ENCODE measurements around the gene WDR64.

WDR64 gene

DNA sequence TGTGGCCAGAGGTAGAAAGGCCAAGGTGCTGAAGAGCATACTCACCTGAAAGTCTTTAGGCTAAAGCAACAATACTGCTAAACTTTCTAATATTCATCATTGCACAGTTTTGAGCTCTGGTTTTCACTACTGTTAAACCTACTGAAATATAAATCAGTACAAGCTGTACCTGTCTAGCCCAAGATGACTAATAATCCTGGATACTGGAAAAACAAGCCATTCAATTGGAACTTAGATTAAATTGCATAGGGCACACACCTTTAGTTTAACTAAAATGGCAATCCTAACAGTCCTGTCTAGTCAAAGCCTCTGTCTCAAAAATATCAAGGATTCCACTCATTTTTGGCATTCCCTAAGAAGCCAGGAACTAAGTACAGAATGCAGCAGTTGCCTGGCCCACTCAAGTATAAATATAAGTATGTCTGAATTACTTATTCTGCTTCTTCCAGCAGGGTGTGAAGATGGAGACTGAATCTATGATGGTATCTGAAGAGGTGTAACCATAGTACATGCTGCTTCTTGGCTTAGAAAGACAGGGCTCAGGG, 15.0 kb upstream of the WDR64 start:
- Histone ChIP-seq H3K9me2 (ENCODE audit: low read depth, low read length) (no peaks in the 10 kb centered on the region), H3K79me2 (ENCODE audit: insufficient read depth, low read length) (no peaks in the 10 kb centered on the region), H4K20me1 (ENCODE audit: insufficient read depth, low read length) (no peaks in the 10 kb centered on the region), H3K27ac (ENCODE audit: low read depth, low read length, poor library complexity, severe bottlenecking) (no peak overlapping the region), H3K9ac (ENCODE audit: low read length) (no peak overlapping the region), H3K4me3 (ENCODE audit: low read depth, low read length, poor library complexity, severe bottlenecking) (no peak overlapping the region), H2AFZ (ENCODE audit: low read length) (no peak overlapping the region), H3F3A (ENCODE audit: insufficient read depth, low read length) (no peaks in the 10 kb centered on the region), H3K27me3 (ENCODE audit: insufficient read depth, low read length) (no peaks in the 10 kb centered on the region), H3K36me3 (ENCODE audit: insufficient read depth, low read length) (peaks cover 5% of the 10 kb centered on the region; the same call in 1 of the 2 replicates), H3K9me3 (ENCODE audit: low read length) (no peaks in the 10 kb centered on the region), H3K4me1 (ENCODE audit: insufficient read depth, low read length, severe bottlenecking) (peaks cover 28% of the 10 kb centered on the region), H3K4me2 (ENCODE audit: low read length) (no peak overlapping the region)
- TF ChIP-seq EZH2 (IDR thresholded peaks at IDR 0.05; ENCODE audit: borderline replicate concordance, low read length): no peak
- TF ChIP-seq, protein P1, sequence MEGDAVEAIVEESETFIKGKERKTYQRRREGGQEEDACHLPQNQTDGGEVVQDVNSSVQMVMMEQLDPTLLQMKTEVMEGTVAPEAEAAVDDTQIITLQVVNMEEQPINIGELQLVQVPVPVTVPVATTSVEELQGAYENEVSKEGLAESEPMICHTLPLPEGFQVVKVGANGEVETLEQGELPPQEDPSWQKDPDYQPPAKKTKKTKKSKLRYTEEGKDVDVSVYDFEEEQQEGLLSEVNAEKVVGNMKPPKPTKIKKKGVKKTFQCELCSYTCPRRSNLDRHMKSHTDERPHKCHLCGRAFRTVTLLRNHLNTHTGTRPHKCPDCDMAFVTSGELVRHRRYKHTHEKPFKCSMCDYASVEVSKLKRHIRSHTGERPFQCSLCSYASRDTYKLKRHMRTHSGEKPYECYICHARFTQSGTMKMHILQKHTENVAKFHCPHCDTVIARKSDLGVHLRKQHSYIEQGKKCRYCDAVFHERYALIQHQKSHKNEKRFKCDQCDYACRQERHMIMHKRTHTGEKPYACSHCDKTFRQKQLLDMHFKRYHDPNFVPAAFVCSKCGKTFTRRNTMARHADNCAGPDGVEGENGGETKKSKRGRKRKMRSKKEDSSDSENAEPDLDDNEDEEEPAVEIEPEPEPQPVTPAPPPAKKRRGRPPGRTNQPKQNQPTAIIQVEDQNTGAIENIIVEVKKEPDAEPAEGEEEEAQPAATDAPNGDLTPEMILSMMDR (IDR thresholded peaks at IDR 0.05; ENCODE audit: low read length): no peak

DNA sequence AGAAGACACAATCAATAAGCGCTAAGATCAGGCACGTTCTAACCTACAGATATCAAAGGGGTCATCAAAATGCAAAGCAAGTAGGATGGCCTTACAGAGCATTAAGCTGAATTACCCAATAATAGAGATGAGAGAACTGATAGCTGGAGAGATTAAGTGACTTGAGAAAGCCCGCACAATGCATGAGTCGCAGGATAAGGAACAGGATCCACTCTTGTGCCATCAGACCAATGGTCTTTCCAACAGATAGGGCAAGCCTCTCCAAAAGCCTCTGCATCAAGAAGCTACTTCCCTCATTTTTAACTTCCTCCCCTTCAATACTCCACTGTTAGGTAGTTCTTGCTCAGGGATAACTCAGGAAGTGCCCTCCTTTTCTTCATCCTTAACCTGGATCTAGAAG, 14.5 kb upstream of the WDR64 start:
- no peak for TF ChIP-seq EZH2 (IDR thresholded peaks at IDR 0.05; ENCODE audit: borderline replicate concordance, low read length)
- TF ChIP-seq, protein P1 (IDR thresholded peaks at IDR 0.05; ENCODE audit: low read length): no peak
- H3K36me3 ChIP-seq (ENCODE audit: insufficient read depth, low read length): peaks cover 5% of the 10 kb centered on the region; the same call in 1 of the 2 replicates
- no peaks in the 10 kb centered on the region for H3F3A ChIP-seq (ENCODE audit: insufficient read depth, low read length)
- no peaks in the 10 kb centered on the region for H4K20me1 ChIP-seq (ENCODE audit: insufficient read depth, low read length)
- H3K4me1 ChIP-seq (ENCODE audit: insufficient read depth, low read length, severe bottlenecking): peaks cover 28% of the 10 kb centered on the region
- no peak overlapping the region for H3K4me2 ChIP-seq (ENCODE audit: low read length)
- H3K79me2 ChIP-seq (ENCODE audit: insufficient read depth, low read length): no peaks in the 10 kb centered on the region
- H3K4me3 ChIP-seq (ENCODE audit: low read depth, low read length, poor library complexity, severe bottlenecking): no peak overlapping the region
- H3K9me2 ChIP-seq (ENCODE audit: low read depth, low read length): no peaks in the 10 kb centered on the region
- no peaks in the 10 kb centered on the region for H3K27me3 ChIP-seq (ENCODE audit: insufficient read depth, low read length)
- no peak overlapping the region for H3K9ac ChIP-seq (ENCODE audit: low read length)
- no peak overlapping the region for H2AFZ ChIP-seq (ENCODE audit: low read length)
- H3K27ac ChIP-seq (ENCODE audit: low read depth, low read length, poor library complexity, severe bottlenecking): no peak overlapping the region
- H3K9me3 ChIP-seq (ENCODE audit: low read length): no peaks in the 10 kb centered on the region

DNA sequence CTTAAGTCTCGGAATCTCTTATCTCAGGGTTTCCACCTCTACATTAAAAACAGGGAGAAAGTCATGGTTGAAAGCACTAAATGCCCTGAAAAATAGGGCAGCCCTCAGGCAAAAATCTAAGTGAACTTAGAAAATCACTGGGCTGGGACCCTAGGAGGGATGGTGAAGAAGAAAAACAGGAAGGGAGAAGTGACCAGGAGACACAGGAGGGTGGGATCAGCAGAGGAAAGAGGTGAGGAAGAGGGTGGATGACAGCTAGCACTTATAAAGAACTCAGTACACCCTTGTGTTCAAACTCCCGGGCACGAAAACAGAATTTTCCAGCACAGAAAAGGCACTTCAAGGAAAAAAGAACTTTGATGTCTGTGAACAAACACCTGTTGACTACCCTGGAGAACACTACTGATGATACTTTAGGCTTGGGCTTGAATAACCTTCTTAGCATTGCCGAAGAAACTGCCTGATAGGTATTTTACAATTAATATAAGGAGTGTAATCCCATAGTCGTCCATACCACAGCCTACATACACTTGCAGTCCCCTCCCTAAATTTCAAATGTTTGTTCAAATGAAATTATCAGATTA, 13.9 kb upstream of the WDR64 start:
- H3K9me3 ChIP-seq (ENCODE audit: low read length): no peaks in the 10 kb centered on the region
- H3K9me2 ChIP-seq (ENCODE audit: low read depth, low read length): no peaks in the 10 kb centered on the region
- no peak overlapping the region for H2AFZ ChIP-seq (ENCODE audit: low read length)
- H3K79me2 ChIP-seq (ENCODE audit: insufficient read depth, low read length): no peaks in the 10 kb centered on the region
- H3K4me1 ChIP-seq (ENCODE audit: insufficient read depth, low read length, severe bottlenecking): peaks cover 28% of the 10 kb centered on the region
- no peak overlapping the region for H3K4me2 ChIP-seq (ENCODE audit: low read length)
- H3K27me3 ChIP-seq (ENCODE audit: insufficient read depth, low read length): no peaks in the 10 kb centered on the region
- H3K4me3 ChIP-seq (ENCODE audit: low read depth, low read length, poor library complexity, severe bottlenecking): no peak overlapping the region
- H3K36me3 ChIP-seq (ENCODE audit: insufficient read depth, low read length): peaks cover 5% of the 10 kb centered on the region; the same call in 1 of the 2 replicates
- no peak for TF ChIP-seq EZH2 (IDR thresholded peaks at IDR 0.05; ENCODE audit: borderline replicate concordance, low read length)
- TF ChIP-seq, protein P1 (IDR thresholded peaks at IDR 0.05; ENCODE audit: low read length): no peak
- no peaks in the 10 kb centered on the region for H4K20me1 ChIP-seq (ENCODE audit: insufficient read depth, low read length)
- no peak overlapping the region for H3K9ac ChIP-seq (ENCODE audit: low read length)
- H3F3A ChIP-seq (ENCODE audit: insufficient read depth, low read length): no peaks in the 10 kb centered on the region
- no peak overlapping the region for H3K27ac ChIP-seq (ENCODE audit: low read depth, low read length, poor library complexity, severe bottlenecking)
